Prostate gland (tissue), 2 donors: ENCODE results near the gene USP14. TPM values are rescaled to one million over a fixed set of nuclear protein-coding genes. Genes with fewer than 3 reads are reported as not detected.
"Not testable (repeated sequence)": the region's sequence is repeated elsewhere in the genome, so short reads cannot be mapped to it uniquely, and the experiment has no call there.

Source experiments
- DNase-seq: peaks from one replicate; pipeline ENCODE4 v3.0.0-alpha.2; 2019; ENCODE audit warnings: low spot score
- H3K27ac ChIP-seq, 2 donors: fragments of 200-600 bp; sonication (generic); 2 replicates each; pipeline ENCODE4 v1.5.1; 2017 to 2019
- H3K27me3 ChIP-seq: fragments of 200-600 bp; sonication (generic); replicated peaks from 2 replicates; pipeline ENCODE4 v1.5.1; 2019; ENCODE audit not compliant: insufficient read depth
- H3K36me3 ChIP-seq, 2 donors: fragments of 200-600 bp; sonication (generic); 1 replicate in 1 of 2; 2 replicates in 1 of 2; pipeline versions ENCODE4 v1.5.1 to v1.8.1; 2017 to 2019
- H3K4me1 ChIP-seq: fragments of 200-600 bp; sonication (generic); replicated peaks from 2 replicates; pipeline ENCODE4 v1.5.1; 2019
- H3K4me3 ChIP-seq, 2 donors: fragments of 200-600 bp; sonication (generic); 2 replicates each; pipeline ENCODE4 v1.5.1; 2017 to 2019
- H3K9me3 ChIP-seq: fragments of 200-600 bp; sonication (generic); 2 replicates; pipeline ENCODE4 v1.5.1; 2017
- POLR2A ChIP-seq: fragments of 450-650 bp; IDR thresholded peaks from one replicate; pipeline ENCODE4 v1.6.1; 2016; ENCODE audit warnings: antibody characterized with exemption, mild to moderate bottlenecking
- POLR2AphosphoS5 ChIP-seq: sonication (generic); formaldehyde crosslinking; IDR thresholded peaks from one replicate; pipeline ENCODE4 v1.6.1; 2017; ENCODE audit warnings: antibody characterized with exemption
- WGBS: methylation state at CpG from one replicate; pipeline ENCODE4 v1.1.5; 2018; 5-methylcytosine and 5-hydroxymethylcytosine counted together
- intact Hi-C: fragments of 100-400 bp; cut with DNase I; formaldehyde crosslinking; loops from one replicate; pipeline ENCODE4 v1.14.2; 2022
- total RNA-seq, 2 donors: library from RNA; depleted of rRNA; stranded (reverse); fragments of >200 nt; gene quantifications; one replicate each; pipeline ENCODE4 v1.1.0, GENCODE V29; 2016
- TF ChIP-seq, protein P1 (sequence below), 4 experiments: fragments of 200-600 bp in 2 of 4; fragments of 450-650 bp in 2 of 4; sonication (generic) in 2 of 4; IDR thresholded peaks; 1 replicate in 3 of 4; 2 replicates in 1 of 4; pipeline ENCODE4 v1.5.1; 2016 to 2019; ENCODE audit warnings: antibody characterized with exemption in 4 of 4, mild to moderate bottlenecking in 2 of 4, moderate library complexity in 2 of 4

USP14 gene
- 10 to 100 TPM; 25.9 to 51.2 TPM for total RNA-seq

DNA sequence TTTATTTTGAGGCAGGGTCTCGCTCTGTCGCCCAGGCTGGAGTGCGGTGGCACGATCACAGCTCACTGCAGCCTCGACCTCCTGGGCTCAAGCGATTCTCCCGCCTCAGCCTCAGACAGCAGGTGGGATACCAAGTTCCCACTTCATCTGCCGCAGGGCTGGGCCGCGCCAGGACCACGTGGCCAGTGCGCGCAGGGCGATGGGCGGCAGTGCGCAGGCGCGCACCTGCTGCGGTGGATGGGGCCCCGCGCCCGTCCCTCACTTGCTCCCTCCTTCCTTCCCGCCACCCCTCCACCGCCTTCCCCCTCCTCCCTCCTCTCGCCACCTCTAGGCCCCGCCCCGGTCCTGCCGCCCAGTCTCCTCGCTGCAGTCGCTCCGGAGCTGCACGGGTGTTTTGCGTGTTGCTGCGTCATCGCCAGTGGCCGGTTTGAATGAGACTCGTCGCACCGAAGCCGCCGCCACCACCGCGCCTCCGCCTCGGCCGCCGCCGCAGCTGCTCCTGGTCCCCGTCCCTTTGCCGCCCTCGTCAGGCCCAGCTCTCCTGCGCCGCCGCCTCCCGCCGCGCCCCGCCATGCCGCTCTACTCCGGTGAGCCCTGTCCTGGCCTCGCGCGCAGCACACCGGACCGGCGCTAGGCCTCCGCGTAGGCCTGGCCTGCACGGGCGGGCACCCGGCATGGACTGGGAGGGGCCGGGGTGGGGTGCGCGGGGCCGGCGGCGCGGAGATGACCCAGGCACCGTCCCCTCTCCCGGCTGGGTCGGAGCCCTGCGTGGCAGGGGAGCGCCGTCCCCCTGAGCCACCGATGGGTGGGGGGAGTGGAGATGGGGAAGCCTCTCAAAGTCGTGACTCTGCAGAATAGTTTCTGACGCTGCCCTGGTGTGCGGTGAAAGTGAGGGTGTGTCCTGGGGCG lies at the start of gene USP14:
Gene USP14, plus strand, starts transcription at position 430 of the 909 bp plus-strand sequence. Its CDS starts 142 bp downstream, at position 572.
- Histone ChIP-seq H3K9me3 (no peaks in the 10 kb centered on the region), H3K27me3 (no peaks in the 10 kb centered on the region), H3K4me3 (peak within 1 kb of the TSS; percentile 94), H3K4me1 (no peaks in the 10 kb centered on the region), H3K36me3 (no peaks in the 10 kb centered on the region), H3K27ac (peak within 1 kb of the TSS; percentile 86 to 91)
- TF ChIP-seq POLR2A (peak; percentile 68), POLR2AphosphoS5 (peak; percentile 78)
- TF ChIP-seq, protein P1, sequence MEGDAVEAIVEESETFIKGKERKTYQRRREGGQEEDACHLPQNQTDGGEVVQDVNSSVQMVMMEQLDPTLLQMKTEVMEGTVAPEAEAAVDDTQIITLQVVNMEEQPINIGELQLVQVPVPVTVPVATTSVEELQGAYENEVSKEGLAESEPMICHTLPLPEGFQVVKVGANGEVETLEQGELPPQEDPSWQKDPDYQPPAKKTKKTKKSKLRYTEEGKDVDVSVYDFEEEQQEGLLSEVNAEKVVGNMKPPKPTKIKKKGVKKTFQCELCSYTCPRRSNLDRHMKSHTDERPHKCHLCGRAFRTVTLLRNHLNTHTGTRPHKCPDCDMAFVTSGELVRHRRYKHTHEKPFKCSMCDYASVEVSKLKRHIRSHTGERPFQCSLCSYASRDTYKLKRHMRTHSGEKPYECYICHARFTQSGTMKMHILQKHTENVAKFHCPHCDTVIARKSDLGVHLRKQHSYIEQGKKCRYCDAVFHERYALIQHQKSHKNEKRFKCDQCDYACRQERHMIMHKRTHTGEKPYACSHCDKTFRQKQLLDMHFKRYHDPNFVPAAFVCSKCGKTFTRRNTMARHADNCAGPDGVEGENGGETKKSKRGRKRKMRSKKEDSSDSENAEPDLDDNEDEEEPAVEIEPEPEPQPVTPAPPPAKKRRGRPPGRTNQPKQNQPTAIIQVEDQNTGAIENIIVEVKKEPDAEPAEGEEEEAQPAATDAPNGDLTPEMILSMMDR (IDR thresholded peaks at IDR 0.05), result peak in 2 of 4 experiments; percentile 24 to 30
- DNase-seq, result peak; percentile 98
- WGBS, result 2% methylated on average over 58 of the region's 89 CpGs
- intact Hi-C loops, result no loop called here

DNA sequence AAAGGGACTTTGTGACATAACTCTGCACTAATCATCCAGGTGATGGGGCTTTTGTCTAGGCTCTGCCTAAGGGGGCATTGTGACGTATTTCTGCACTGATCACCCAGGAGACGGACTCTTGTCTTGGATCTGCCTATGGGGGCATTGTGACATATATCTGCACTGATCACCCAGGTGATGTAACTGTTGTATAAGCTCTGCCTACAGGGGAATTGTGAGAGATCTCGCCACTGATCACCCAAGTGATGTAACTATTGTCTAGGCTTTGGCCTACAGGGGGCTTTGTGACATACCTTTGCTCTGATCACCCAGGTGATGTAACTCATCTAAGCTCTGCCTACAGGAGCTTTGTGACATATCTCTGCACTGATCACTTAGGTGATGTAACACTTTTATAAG lies 49.7 kb upstream of the USP14 start:
- WGBS, result 33% methylated on average over 3 of the region's 3 CpGs
- H3K27me3 ChIP-seq, H3K36me3 ChIP-seq, H3K9me3 ChIP-seq, DNase-seq, intact Hi-C loops, H3K27ac ChIP-seq, H3K4me1 ChIP-seq, H3K4me3 ChIP-seq: not testable (repeated sequence)

DNA sequence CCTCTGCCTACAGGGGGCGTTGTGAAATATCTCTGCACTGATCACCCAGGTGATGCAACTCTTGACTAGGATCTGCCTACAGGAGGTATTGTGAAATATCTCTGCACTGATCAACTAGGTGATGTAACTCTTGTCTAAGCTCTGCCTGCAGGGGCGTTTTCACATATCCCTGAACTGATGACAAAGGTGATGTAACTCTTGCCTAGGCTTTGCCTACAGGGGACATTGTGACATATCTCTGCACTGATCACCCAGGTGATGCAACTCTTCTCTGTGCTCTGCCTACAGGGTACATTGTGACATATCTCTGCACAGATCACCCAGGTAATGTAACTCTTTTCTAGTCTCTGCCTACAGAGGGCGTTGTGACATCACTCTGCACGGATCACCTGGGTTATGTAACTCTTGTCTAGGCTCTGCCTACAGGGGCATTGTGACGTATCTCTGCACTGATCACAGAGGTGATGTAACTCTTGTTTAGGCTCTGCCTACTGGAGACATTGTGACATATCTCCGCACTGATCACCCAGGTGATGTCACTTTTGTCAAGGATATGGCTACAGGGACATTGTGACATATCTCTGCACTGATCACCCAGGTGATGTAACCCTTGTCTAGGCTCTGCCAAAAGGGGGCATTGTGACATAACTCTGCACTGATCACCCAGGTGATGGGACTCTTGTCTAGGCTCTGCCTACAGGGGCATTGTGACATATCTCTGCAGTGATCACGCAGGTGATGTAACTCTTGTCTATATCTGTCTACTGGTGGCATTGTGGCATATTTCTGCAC lies 49.0 kb upstream of the USP14 start:
- 27% methylated on average over 6 of the region's 7 CpGs for WGBS
- TF ChIP-seq, protein P1 (IDR thresholded peaks at IDR 0.05), result peak in 1 of 4 experiments; percentile 48
- not testable (repeated sequence) for H3K27ac ChIP-seq

DNA sequence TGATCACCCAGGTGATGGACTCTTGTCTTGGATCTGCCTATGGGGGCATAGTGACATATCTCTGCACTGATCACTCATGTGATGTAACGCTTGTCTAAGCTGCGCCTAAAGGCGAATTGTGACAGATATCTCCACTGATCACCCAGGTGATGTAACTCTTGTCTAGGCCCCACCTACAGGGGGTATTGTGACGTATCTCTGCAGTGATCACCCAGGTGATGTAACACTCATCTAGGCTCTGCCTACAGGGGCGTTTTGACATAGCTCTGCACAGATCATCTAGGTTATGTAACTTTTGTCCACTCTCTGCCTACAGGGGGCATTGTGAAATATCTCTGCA lies 48.5 kb upstream of the USP14 start:
- H3K9me3 ChIP-seq, H3K4me1 ChIP-seq, H3K27ac ChIP-seq, H3K36me3 ChIP-seq, H3K4me3 ChIP-seq, H3K27me3 ChIP-seq, intact Hi-C loops: not testable (repeated sequence)
- 46% methylated on average over 5 of the region's 5 CpGs for WGBS
- DNase-seq, result peak; percentile 20

More for the DNA sequence above, 49.0 kb upstream of the USP14 start:
- H3K27me3 ChIP-seq, H3K4me1 ChIP-seq, H3K9me3 ChIP-seq, H3K4me3 ChIP-seq, H3K36me3 ChIP-seq, intact Hi-C loops: not testable (repeated sequence)
- peak; percentile 40 for DNase-seq

- H3K4me3 ChIP-seq, H3K27ac ChIP-seq, H3K9me3 ChIP-seq, H3K27me3 ChIP-seq, intact Hi-C loops, H3K4me1 ChIP-seq, H3K36me3 ChIP-seq: not testable (repeated sequence)
- DNase-seq, result peak; percentile 20
- WGBS, result 56% methylated on average over 4 of the region's 4 CpGs
Observed at GRCh38 chr18:110351-111201, 47.8 kb upstream of the USP14 start.
